Large intestine (tissue), 12 donors: ENCODE data around the gene GTPBP6. TPM values are rescaled to one million over a fixed set of nuclear protein-coding genes. Genes with fewer than 3 reads are reported as not detected.

Experiments
- DNase-seq, 2 donors: peaks; one replicate each; pipeline versions ENCODE4 v3.0.0 to v3.0.0-alpha.2; 2013
- H3K27ac ChIP-seq: one replicate; pipeline ENCODE4 v1.5.1; 2013; ENCODE audit warnings: low read length
- H3K27me3 ChIP-seq: 2 replicates; pipeline ENCODE4 v1.6.1; 2013; ENCODE audit warnings: low read length; ENCODE audit not compliant: control insufficient read depth, insufficient read depth
- H3K36me3 ChIP-seq: 2 replicates; pipeline ENCODE4 v1.6.1; 2013; ENCODE audit warnings: low read length; ENCODE audit not compliant: control insufficient read depth, insufficient read depth
- H3K4me1 ChIP-seq: one replicate; pipeline ENCODE4 v1.6.1; 2013; ENCODE audit warnings: low read length; ENCODE audit not compliant: control insufficient read depth, insufficient read depth
- H3K4me3 ChIP-seq: one replicate; pipeline ENCODE4 v1.5.1; 2013; ENCODE audit warnings: low read length
- H3K9me3 ChIP-seq: one replicate; pipeline ENCODE4 v1.6.1; 2013; ENCODE audit warnings: mild to moderate bottlenecking, low read depth, low read length, moderate library complexity; ENCODE audit not compliant: control insufficient read depth
- WGBS: methylation state at CpG from one replicate; pipeline ENCODE4 v1.1.5; 2013; ENCODE audit warnings: low lambda C conversion rate; ENCODE audit not compliant: insufficient coverage; 5-methylcytosine and 5-hydroxymethylcytosine counted together
- long read RNA-seq, 11 donors: transcript quantifications; one replicate each; lab custom pipeline, GENCODE V29; 2026
- polyA plus RNA-seq: library from polyadenylated mRNA; unstranded; fragments of 120-200 nt; gene quantifications from one replicate; pipeline ENCODE4 v1.2.1, GENCODE V29; 2013

GTPBP6 gene
- polyA plus RNA-seq = 48.5 TPM
- long read RNA-seq, donor 1, transcript GTPBP6-201 (10 exons, 1,907 nt) = major isoform, 6 of 8 reads
- long read RNA-seq, donor 1, partial matches to known transcripts = 0 of 8 reads
- long read RNA-seq, donor 1, other reads (novel, unspliced or antisense) = 0 of 8 reads
- long read RNA-seq, donor 2, transcript GTPBP6-201 (10 exons, 1,907 nt) = major isoform, 23 of 36 reads
- long read RNA-seq, donor 2, partial matches to known transcripts = 11 of 36 reads
- long read RNA-seq, donor 2, other reads (novel, unspliced or antisense) = 0 of 36 reads
- long read RNA-seq, donor 3, transcript GTPBP6-201 (10 exons, 1,907 nt) = major isoform, 21 of 30 reads
- long read RNA-seq, donor 3, partial matches to known transcripts = 7 of 30 reads
- long read RNA-seq, donor 3, other reads (novel, unspliced or antisense) = 0 of 30 reads
- long read RNA-seq, donor 4, partial matches to known transcripts = 0 of 1 reads
- long read RNA-seq, donor 4, other reads (novel, unspliced or antisense) = 0 of 1 reads
- long read RNA-seq, donor 5, transcript GTPBP6-201 (10 exons, 1,907 nt) = major isoform, 6 of 6 reads
- long read RNA-seq, donor 5, partial matches to known transcripts = 0 of 6 reads
- long read RNA-seq, donor 5, other reads (novel, unspliced or antisense) = 0 of 6 reads
- long read RNA-seq, donor 6, transcript GTPBP6-201 (10 exons, 1,907 nt) = major isoform, 18 of 25 reads
- long read RNA-seq, donor 6, partial matches to known transcripts = 6 of 25 reads
- long read RNA-seq, donor 6, other reads (novel, unspliced or antisense) = 0 of 25 reads
- long read RNA-seq, donor 7, partial matches to known transcripts = 0 of 5 reads
- long read RNA-seq, donor 7, other reads (novel, unspliced or antisense) = 0 of 5 reads
- long read RNA-seq, donor 8, transcript GTPBP6-201 (10 exons, 1,907 nt) = major isoform, 9 of 29 reads
- long read RNA-seq, donor 8, partial matches to known transcripts = 16 of 29 reads
- long read RNA-seq, donor 8, other reads (novel, unspliced or antisense) = 0 of 29 reads
- long read RNA-seq, donor 9, transcript GTPBP6-202 (4 exons, 2,016 nt) = minor isoform, 5 of 23 reads
- long read RNA-seq, donor 9, transcript GTPBP6-201 (10 exons, 1,907 nt) = major isoform, 13 of 23 reads
- long read RNA-seq, donor 9, partial matches to known transcripts = 5 of 23 reads
- long read RNA-seq, donor 9, other reads (novel, unspliced or antisense) = 0 of 23 reads
- long read RNA-seq, donor 10, transcript GTPBP6-201 (10 exons, 1,907 nt) = major isoform, 12 of 15 reads
- long read RNA-seq, donor 10, partial matches to known transcripts = 0 of 15 reads
- long read RNA-seq, donor 10, other reads (novel, unspliced or antisense) = 0 of 15 reads
- long read RNA-seq, donor 11, transcript GTPBP6-201 (10 exons, 1,907 nt) = major isoform, 6 of 13 reads
- long read RNA-seq, donor 11, partial matches to known transcripts = 5 of 13 reads
- long read RNA-seq, donor 11, other reads (novel, unspliced or antisense) = 0 of 13 reads

- H3K36me3 ChIP-seq = peaks cover 22% of the 10 kb centered on the region
- peak within 1 kb of the TSS; percentile 94 for H3K27ac ChIP-seq
- H3K27me3 ChIP-seq = no peaks in the 10 kb centered on the region
- DNase-seq = peak; percentile 100
- H3K9me3 ChIP-seq = peaks cover 16% of the 10 kb centered on the region
- H3K4me1 ChIP-seq = no peaks in the 10 kb centered on the region
- peak within 1 kb of the TSS; percentile 94 for H3K4me3 ChIP-seq
- WGBS = no CpG with 5 or more reads among the region's 97 CpGs
These were observed at the start of gene GTPBP6 for GRCh38 chrX:318739-319578. Gene GTPBP6 (minus strand): TSS chrX:318796. CDS start chrX:318787, 9 bp downstream.

- no peaks in the 10 kb centered on the region for H3K4me1 ChIP-seq
- no peak for DNase-seq
- H3K27ac ChIP-seq = no peak overlapping the region
- H3K9me3 ChIP-seq = peaks cover 15% of the 10 kb centered on the region
- H3K36me3 ChIP-seq = no peaks in the 10 kb centered on the region
- WGBS = no CpG with 5 or more reads among the region's 17 CpGs
- no peak overlapping the region for H3K4me3 ChIP-seq
- peaks cover 11% of the 10 kb centered on the region for H3K27me3 ChIP-seq
These were observed 49.3 kb upstream of the GTPBP6 start for GRCh38 chrX:367866-368265.

GRCh38 chrX:367349-367748, 48.8 kb upstream of the GTPBP6 start:
- Histone ChIP-seq H3K4me1 (no peaks in the 10 kb centered on the region), H3K27ac (no peak overlapping the region)

GRCh38 chrX:363621-364375, 45.2 kb upstream of the GTPBP6 start:
- Histone ChIP-seq H3K9me3 (peaks cover 44% of the 10 kb centered on the region), H3K27me3 (no peaks in the 10 kb centered on the region), H3K36me3 (peaks cover 14% of the 10 kb centered on the region), H3K4me3 (no peak overlapping the region), H3K4me1 (no peaks in the 10 kb centered on the region), H3K27ac (no peak overlapping the region)
- no peak for DNase-seq
- WGBS = no CpG with 5 or more reads among the region's 37 CpGs

More at GRCh38 chrX:367349-367748, 48.8 kb upstream of the GTPBP6 start:
- Histone ChIP-seq H3K27me3 (peaks cover 6% of the 10 kb centered on the region), H3K4me3 (no peak overlapping the region), H3K36me3 (no peaks in the 10 kb centered on the region), H3K9me3 (peaks cover 20% of the 10 kb centered on the region)
- no peak for DNase-seq
- 92% methylated on average over 4 of the region's 16 CpGs for WGBS

- no peak for DNase-seq
- Histone ChIP-seq H3K36me3 (peaks cover 14% of the 10 kb centered on the region), H3K27ac (no peak overlapping the region), H3K4me1 (no peaks in the 10 kb centered on the region), H3K27me3 (no peaks in the 10 kb centered on the region), H3K4me3 (no peak overlapping the region), H3K9me3 (peaks cover 50% of the 10 kb centered on the region)
- WGBS = 90% methylated on average over 3 of the region's 38 CpGs
These were observed 44.5 kb upstream of the GTPBP6 start for GRCh38 chrX:362937-363620.

GRCh38 chrX:362351-362750, 43.8 kb upstream of the GTPBP6 start:
- no CpG with 5 or more reads among the region's 13 CpGs for WGBS
- no peaks in the 10 kb centered on the region for H3K27me3 ChIP-seq
- DNase-seq = no peak

GRCh38 chrX:361231-362145, 42.9 kb upstream of the GTPBP6 start:
- Histone ChIP-seq H3K4me3 (no peak overlapping the region), H3K4me1 (no peaks in the 10 kb centered on the region), H3K9me3 (peaks cover 55% of the 10 kb centered on the region), H3K27ac (no peak overlapping the region), H3K27me3 (no peaks in the 10 kb centered on the region), H3K36me3 (peaks cover 14% of the 10 kb centered on the region)
- no CpG with 5 or more reads among the region's 54 CpGs for WGBS
- no peak for DNase-seq

More at GRCh38 chrX:362351-362750, 43.8 kb upstream of the GTPBP6 start:
- Histone ChIP-seq H3K9me3 (peaks cover 52% of the 10 kb centered on the region), H3K4me3 (no peak overlapping the region), H3K36me3 (peaks cover 14% of the 10 kb centered on the region), H3K4me1 (no peaks in the 10 kb centered on the region), H3K27ac (no peak overlapping the region)
